Endothelial cell of umbilical vein (primary cell): ENCODE results near the gene ST6GAL2. TPM values are rescaled to one million over a fixed set of nuclear protein-coding genes. Genes with fewer than 3 reads are reported as not detected.

Source experiments
- BruUV-seq: library from RNA; stranded (reverse); fragments of 400-500 nt; replicated peaks from 2 replicates; lab custom pipeline; 2021; lab: Mats Ljungman, UMichigan
- CTCF ChIA-PET: fragments of 300-600, 350-600 bp; sonication (Branson Sonifier 250); formaldehyde crosslinking; loops from one replicate; lab custom pipeline; 2021; ENCODE audit warnings: antibody characterized with exemption, inconsistent platforms; lab: Charles Lee
- POLR2A ChIA-PET: fragments of 300-600, 350-600 bp; sonication (Branson Sonifier 250); formaldehyde crosslinking; loops from one replicate; lab custom pipeline; 2021; ENCODE audit warnings: antibody characterized with exemption, inconsistent platforms; lab: Charles Lee
- DNase-seq: peaks from one replicate; pipeline ENCODE4 v3.0.0-alpha.2; 2011; ENCODE audit warnings: low read depth, low spot score
- FAIRE-seq: peaks from 2 replicates; lab custom pipeline; 2011; peaks lifted over from hg19 to GRCh38; lab: Jason Lieb, UNC
- H2AFZ ChIP-seq: 2 replicates; pipeline ENCODE4 v1.6.0; 2012; ENCODE audit warnings: low read depth, low read length, control low read depth, inconsistent platforms
- H3K27ac ChIP-seq: 2 replicates; pipeline ENCODE4 v1.5.1; 2011; ENCODE audit warnings: low read depth, mild to moderate bottlenecking, control low read depth, low read length, moderate library complexity; ENCODE audit not compliant: insufficient read depth
- H3K27me3 ChIP-seq, 2 experiments: 2 replicates each; pipeline versions ENCODE4 v1.6.0 to v1.6.1; 2011; ENCODE audit warnings: low read length in 2 of 2, mixed read lengths in 1 of 2; ENCODE audit not compliant: control insufficient read depth in 2 of 2, insufficient read depth in 2 of 2
- H3K36me3 ChIP-seq, 2 experiments: 2 replicates in 1 of 2; 3 replicates in 1 of 2; pipeline ENCODE4 v1.5.1; 2011; ENCODE audit warnings: low read length in 2 of 2, mild to moderate bottlenecking in 1 of 2, moderate library complexity in 1 of 2; ENCODE audit not compliant: control insufficient read depth in 2 of 2, insufficient read depth in 2 of 2; ENCODE audit errors: extremely low read depth in 1 of 2
- H3K4me1 ChIP-seq: 3 replicates; pipeline ENCODE4 v1.5.1; 2011; ENCODE audit warnings: mild to moderate bottlenecking, low read length; ENCODE audit not compliant: control insufficient read depth, insufficient read depth; ENCODE audit errors: extremely low read depth
- H3K4me2 ChIP-seq: 2 replicates; pipeline ENCODE4 v1.6.1; 2011; ENCODE audit warnings: low read length, control low read depth, mixed read lengths; ENCODE audit not compliant: insufficient read depth
- H3K4me3 ChIP-seq, 3 experiments: fragments of 200-600 bp in 1 of 3; sonication (generic), shearing (Covaris generic) in 1 of 3; replicated peaks in 1 of 3; 2 replicates each; pipeline ENCODE4 v1.5.1; 2011 to 2016; ENCODE audit warnings: control low read depth in 3 of 3, low read length in 3 of 3, mild to moderate bottlenecking in 2 of 3, inconsistent platforms in 1 of 3, low read depth in 1 of 3, moderate library complexity in 1 of 3; ENCODE audit not compliant: insufficient read depth in 1 of 3
- H3K79me2 ChIP-seq: 2 replicates; pipeline ENCODE4 v1.6.0; 2012; ENCODE audit warnings: low read length, inconsistent platforms; ENCODE audit not compliant: control insufficient read depth, insufficient read depth
- H3K9ac ChIP-seq: replicated peaks from 2 replicates; pipeline ENCODE3; 2011; ENCODE audit warnings: low read length, control low read depth; ENCODE audit not compliant: insufficient read depth; ENCODE audit errors: extremely low read depth
- H3K9me1 ChIP-seq: replicated peaks from 3 replicates; pipeline ENCODE4 v1.6.0; 2011; ENCODE audit warnings: mild to moderate bottlenecking, low read length; ENCODE audit not compliant: control insufficient read depth, insufficient read depth; ENCODE audit errors: extremely low read depth
- H3K9me3 ChIP-seq: replicated peaks from 2 replicates; pipeline ENCODE4 v1.5.1; 2012; ENCODE audit warnings: low read length, inconsistent platforms; ENCODE audit not compliant: control insufficient read depth, insufficient read depth
- H4K20me1 ChIP-seq: replicated peaks from 2 replicates; pipeline ENCODE3; 2011; ENCODE audit warnings: mild to moderate bottlenecking, low read length; ENCODE audit not compliant: control insufficient read depth, insufficient read depth; ENCODE audit errors: extremely low read depth
- CTCF ChIP-seq, 2 donors: IDR thresholded peaks; 1 replicate in 1 of 2; 2 replicates in 1 of 2; pipeline ENCODE4 v1.5.1; 2011; ENCODE audit warnings: low read length in 2 of 2, mild to moderate bottlenecking in 2 of 2, moderate library complexity in 2 of 2, control low read depth in 1 of 2, inconsistent platforms in 1 of 2, low read depth in 1 of 2; ENCODE audit not compliant: insufficient read depth in 1 of 2; ENCODE audit errors: extremely low read depth in 1 of 2
- EZH2 ChIP-seq: IDR thresholded peaks from 2 replicates; pipeline ENCODE4 v1.6.1; 2012; ENCODE audit warnings: borderline replicate concordance, low read depth, mild to moderate bottlenecking, moderate library complexity, low read length, inconsistent platforms; ENCODE audit not compliant: severe bottlenecking
- FOS ChIP-seq: IDR thresholded peaks from 2 replicates; pipeline ENCODE4 v1.6.1; 2011; ENCODE audit warnings: mild to moderate bottlenecking, low read length, moderate library complexity, borderline replicate concordance; ENCODE audit not compliant: insufficient read depth
- GATA2 ChIP-seq: IDR thresholded peaks from 2 replicates; pipeline ENCODE4 v1.7.0; 2011; ENCODE audit warnings: low read depth, mild to moderate bottlenecking, moderate library complexity, mixed read lengths, low read length; ENCODE audit not compliant: insufficient read length, insufficient read depth
- JUN ChIP-seq: IDR thresholded peaks from 2 replicates; pipeline ENCODE4 v1.6.1; 2011; ENCODE audit warnings: borderline replicate concordance, low read depth; ENCODE audit not compliant: insufficient read length, insufficient read depth
- MAX ChIP-seq: IDR thresholded peaks from 2 replicates; pipeline ENCODE4 v1.6.1; 2011; ENCODE audit not compliant: insufficient read depth, insufficient read length
- MYC ChIP-seq: IDR thresholded peaks from one replicate; pipeline ENCODE4 v1.6.1; 2011; ENCODE audit warnings: mild to moderate bottlenecking, low read depth, low read length
- POLR2A ChIP-seq: IDR thresholded peaks from 2 replicates; pipeline ENCODE4 v1.6.1; 2012; ENCODE audit warnings: low read depth, mild to moderate bottlenecking, control low read depth, low read length
- POLR2AphosphoS5 ChIP-seq: IDR thresholded peaks from 2 replicates; pipeline ENCODE4 v1.6.1; 2012; ENCODE audit warnings: low read depth, mild to moderate bottlenecking, control low read depth, low read length, moderate library complexity; ENCODE audit not compliant: insufficient read depth
- dilution Hi-C: fragments of 300-500 bp; cut with MboI; formaldehyde crosslinking; loops from one replicate; pipeline ENCODE4 v1.15.0; 2019; ENCODE audit warnings: low sequenced_read_pairs; ENCODE audit not compliant: extremely low pct_ligation_motif_present
- intact Hi-C: fragments of 100-400 bp; cut with micrococcal nuclease; formaldehyde crosslinking; loops from one replicate; pipeline ENCODE4 v1.10.0; 2022
- polyA plus RNA-seq, 4 experiments: library from polyadenylated mRNA; depleted of rRNA in 3 of 4; stranded (reverse) in 3 of 4; unstranded in 1 of 4; fragments of >200 nt; gene quantifications; 2 replicates each; pipeline versions ENCODE4 v1.2.1 to v1.2.3, GENCODE V29; 2011 to 2012; ENCODE audit warnings: missing spikeins in 1 of 4
- total RNA-seq: library from RNA; stranded (reverse); gene quantifications from 2 replicates; pipeline ENCODE4 v1.2.3, GENCODE V29; 2021

Gene ST6GAL2
- total and polyA plus RNA-seq, 2 donors (not counting 3 experiments of a cell fraction or from before 2014, with no cell fraction given): not detected

GRCh38 chr2:106921451-106921850 is 35.5 kb upstream of the ST6GAL2 start:
- Histone ChIP-seq H3K36me3 (no peaks in the 10 kb centered on the region), H2AFZ (no peak overlapping the region), H3K4me3 (no peak overlapping the region), H4K20me1 (no peaks in the 10 kb centered on the region), H3K4me2 (no peak overlapping the region), H3K9me1 (no peaks in the 10 kb centered on the region), H3K27me3 (no peaks in the 10 kb centered on the region), H3K9me3 (peaks cover 2% of the 10 kb centered on the region), H3K27ac (no peak overlapping the region), H3K4me1 (no peaks in the 10 kb centered on the region), H3K9ac (no peak overlapping the region), H3K79me2 (no peaks in the 10 kb centered on the region)
- ChIA-PET POLR2A (no interaction called here), CTCF (no interaction called here)
- dilution Hi-C loops (no loop called here), intact Hi-C loops (no loop called here)
- FAIRE-seq (no peak), DNase-seq (no peak)
- BruUV-seq: no TSS peak
- no peak for TF ChIP-seq MYC
- TF ChIP-seq FOS: no peak
- TF ChIP-seq GATA2: no peak
- TF ChIP-seq POLR2AphosphoS5: no peak
- TF ChIP-seq EZH2: no peak
- no peak for TF ChIP-seq JUN
- TF ChIP-seq MAX: no peak

GRCh38 chr2:106919012-106919411 is 33.0 kb upstream of the ST6GAL2 start:
- no peak for TF ChIP-seq MAX
- no peak for TF ChIP-seq POLR2AphosphoS5
- no peak for TF ChIP-seq JUN
- no peak for TF ChIP-seq EZH2
- no peak for TF ChIP-seq POLR2A
- TF ChIP-seq FOS: no peak
- no peak for TF ChIP-seq CTCF (IDR thresholded peaks at IDR 0.05; ENCODE audit: extremely low read depth in 1 of 2, insufficient read depth in 1 of 2, low read depth in 1 of 2, low read length in 2 of 2)
- no peak for TF ChIP-seq GATA2
- no peak for TF ChIP-seq MYC
- Histone ChIP-seq H3K4me1 (no peaks in the 10 kb centered on the region), H3K36me3 (no peaks in the 10 kb centered on the region), H3K9me3 (peaks cover 2% of the 10 kb centered on the region), H2AFZ (no peak overlapping the region), H4K20me1 (no peaks in the 10 kb centered on the region), H3K27ac (no peak overlapping the region), H3K27me3 (no peaks in the 10 kb centered on the region), H3K9me1 (no peaks in the 10 kb centered on the region), H3K4me3 (no peak overlapping the region), H3K4me2 (no peak overlapping the region), H3K79me2 (no peaks in the 10 kb centered on the region), H3K9ac (no peak overlapping the region)
- ChIA-PET POLR2A (no interaction called here), CTCF (no interaction called here)
- intact Hi-C loops: no loop called here
- dilution Hi-C loops: no loop called here
- no peak for FAIRE-seq
- DNase-seq: no peak
- BruUV-seq: no TSS peak
